Measurements from ENCODE around the gene CSGALNACT2.

The CSGALNACT2 gene

GRCh38 chr10:43113201-43114087 is 24.8 kb upstream of the CSGALNACT2 start:
- no peak for DNase-seq (ENCODE audit: low spot score)

DNA sequence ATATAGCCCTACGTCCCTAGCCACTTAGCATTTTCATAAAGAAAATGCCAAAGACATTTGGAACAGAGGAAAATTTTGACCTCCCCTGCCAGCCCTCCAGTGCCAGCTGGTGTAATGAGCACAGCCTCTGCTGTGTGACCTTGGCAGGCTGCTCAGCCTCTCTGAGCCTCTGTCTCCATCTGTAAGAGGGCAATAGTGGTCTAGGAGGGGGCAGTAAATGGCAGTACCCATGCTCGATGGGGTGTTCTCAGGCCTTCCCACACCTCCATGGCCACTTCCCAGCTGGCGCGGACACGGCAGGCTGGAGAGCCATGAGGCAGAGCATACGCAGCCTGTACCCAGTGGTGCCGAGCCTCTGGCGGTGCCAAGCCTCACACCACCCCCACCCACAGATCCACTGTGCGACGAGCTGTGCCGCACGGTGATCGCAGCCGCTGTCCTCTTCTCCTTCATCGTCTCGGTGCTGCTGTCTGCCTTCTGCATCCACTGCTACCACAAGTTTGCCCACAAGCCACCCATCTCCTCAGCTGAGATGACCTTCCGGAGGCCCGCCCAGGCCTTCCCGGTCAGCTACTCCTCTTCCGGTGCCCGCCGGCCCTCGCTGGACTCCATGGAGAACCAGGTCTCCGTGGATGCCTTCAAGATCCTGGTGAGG is 24.0 kb upstream of the CSGALNACT2 start:
- no peak for DNase-seq (ENCODE audit: low spot score)

DNA sequence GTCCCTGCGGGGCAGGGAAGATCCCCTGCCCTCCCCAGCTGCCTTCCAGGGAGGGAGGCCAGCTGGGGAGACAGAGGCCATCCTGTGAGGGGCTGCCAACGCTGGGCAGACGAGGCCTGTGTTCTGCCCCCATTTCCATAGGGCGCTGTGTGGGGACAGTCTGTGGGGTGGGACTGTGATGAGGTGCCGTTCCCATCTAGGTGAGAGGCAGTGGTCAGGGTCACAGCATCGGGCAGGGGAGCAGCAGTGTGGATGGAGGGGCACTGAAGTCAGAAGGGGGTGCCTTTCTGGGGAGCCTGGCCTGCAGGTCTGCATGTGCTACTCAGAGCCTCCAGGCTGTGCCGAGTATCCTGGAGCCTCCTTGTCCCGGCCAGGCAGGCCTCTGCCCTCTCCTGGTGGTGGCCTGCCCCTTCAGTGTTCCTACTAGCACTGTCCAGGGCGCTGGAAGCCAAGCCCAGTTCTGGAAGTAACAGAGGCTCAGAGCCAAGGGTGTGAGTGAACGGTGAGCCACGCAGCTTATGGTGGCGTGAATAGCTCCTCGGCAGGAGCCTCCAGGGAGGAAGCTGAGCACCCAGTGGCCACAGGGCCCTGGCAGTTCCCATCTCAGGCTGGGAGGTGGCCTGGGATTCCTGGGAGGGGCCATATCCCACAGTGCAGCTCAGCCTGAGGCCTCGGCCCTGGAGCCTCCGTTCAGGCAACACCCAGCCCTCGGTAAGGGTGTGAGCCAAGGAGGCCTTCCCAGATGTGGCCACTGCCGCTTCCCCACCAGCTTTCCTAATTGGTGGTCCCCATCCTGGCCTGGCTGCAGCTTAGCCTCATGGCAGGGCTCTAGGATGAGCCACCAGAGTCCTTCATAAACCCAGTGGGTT is 23.3 kb upstream of the CSGALNACT2 start:
- no peak for DNase-seq (ENCODE audit: low spot score)

DNA sequence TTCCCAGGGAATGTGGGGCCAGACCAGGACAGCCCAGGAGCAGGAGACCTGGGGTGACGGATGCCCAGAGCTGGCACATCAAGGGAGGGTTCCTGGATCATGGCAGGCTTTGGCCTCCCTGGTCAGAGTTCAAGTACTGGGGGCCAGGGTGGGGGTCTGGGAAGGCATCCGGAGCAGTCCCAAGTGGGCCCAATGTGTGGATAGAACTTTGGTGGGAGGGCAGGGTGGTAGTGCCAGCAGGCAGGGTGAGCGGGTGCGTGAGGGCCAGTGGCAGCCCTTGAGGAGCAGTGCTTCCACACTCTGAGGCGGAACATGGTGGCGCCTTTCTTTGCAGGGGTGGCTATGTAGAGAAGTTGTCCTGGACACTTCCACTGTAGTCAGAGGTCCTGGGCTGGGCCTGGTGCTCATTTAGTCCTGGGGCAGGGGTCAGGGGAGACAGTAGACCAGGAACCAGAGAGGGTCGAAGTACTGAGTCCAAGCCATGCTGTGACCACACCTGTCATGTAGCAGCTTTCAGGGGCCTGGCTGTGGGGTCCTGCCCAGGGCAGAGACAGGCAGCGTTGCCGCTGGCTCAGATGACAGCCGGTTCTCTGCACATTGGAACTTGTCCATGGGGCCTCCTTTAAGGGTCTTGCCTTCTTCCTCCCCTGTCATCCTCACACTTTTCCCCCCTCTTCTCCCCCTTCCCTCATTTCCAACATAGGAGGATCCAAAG is 22.2 kb upstream of the CSGALNACT2 start:
- DNase-seq (ENCODE audit: low spot score): no peak

DNA sequence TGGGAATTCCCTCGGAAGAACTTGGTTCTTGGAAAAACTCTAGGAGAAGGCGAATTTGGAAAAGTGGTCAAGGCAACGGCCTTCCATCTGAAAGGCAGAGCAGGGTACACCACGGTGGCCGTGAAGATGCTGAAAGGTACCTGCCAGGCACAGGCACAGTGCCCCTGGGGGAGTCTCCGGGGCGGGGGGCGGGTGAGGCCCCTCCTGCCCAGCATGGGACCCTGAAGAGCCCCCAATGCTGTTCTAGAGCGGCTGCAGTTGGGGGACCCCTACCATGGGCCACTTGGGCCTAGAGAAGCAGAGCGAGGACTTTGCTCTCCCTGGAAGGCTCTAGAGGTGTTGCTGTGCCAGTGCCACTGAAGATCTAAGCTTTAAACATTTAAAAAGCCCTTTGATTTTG is 21.6 kb upstream of the CSGALNACT2 start:
- DNase-seq (ENCODE audit: low spot score): no peak

DNA sequence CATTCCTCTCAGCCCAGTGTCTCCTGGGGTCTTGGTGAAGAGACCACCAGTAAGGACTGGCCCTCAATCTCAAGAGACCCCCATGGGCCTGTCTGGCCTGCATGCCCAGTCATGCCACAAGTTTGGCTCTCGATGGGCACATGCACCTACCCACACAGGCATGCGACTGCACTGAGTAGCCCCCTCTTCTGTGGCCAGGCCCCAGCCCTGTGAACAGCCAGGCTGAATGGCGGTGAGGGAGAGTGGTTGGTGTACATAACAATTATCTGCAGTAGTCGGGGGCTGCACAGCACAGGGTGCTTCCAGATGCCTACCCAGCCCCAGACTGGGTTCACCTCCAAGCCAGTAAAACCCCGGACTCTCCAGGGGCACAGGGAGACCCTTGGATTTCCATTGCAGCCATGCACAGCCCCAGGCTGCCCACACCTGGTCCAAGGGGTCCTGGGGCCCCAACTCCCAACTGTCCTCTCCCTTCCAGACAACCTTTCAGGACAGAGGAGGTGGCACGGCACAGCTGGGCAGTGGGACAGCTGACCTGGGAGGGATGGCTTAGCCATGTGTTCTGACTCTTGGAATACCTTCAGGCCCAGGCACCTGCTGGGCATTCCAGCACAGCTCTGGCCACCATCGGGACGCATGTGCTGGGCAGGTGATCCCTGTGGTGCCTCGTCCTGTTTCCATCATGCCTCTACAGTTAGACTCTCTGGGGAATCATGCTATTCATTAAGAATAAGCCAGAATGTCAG is 21.0 kb upstream of the CSGALNACT2 start:
- DNase-seq (ENCODE audit: low spot score): no peak

DNA sequence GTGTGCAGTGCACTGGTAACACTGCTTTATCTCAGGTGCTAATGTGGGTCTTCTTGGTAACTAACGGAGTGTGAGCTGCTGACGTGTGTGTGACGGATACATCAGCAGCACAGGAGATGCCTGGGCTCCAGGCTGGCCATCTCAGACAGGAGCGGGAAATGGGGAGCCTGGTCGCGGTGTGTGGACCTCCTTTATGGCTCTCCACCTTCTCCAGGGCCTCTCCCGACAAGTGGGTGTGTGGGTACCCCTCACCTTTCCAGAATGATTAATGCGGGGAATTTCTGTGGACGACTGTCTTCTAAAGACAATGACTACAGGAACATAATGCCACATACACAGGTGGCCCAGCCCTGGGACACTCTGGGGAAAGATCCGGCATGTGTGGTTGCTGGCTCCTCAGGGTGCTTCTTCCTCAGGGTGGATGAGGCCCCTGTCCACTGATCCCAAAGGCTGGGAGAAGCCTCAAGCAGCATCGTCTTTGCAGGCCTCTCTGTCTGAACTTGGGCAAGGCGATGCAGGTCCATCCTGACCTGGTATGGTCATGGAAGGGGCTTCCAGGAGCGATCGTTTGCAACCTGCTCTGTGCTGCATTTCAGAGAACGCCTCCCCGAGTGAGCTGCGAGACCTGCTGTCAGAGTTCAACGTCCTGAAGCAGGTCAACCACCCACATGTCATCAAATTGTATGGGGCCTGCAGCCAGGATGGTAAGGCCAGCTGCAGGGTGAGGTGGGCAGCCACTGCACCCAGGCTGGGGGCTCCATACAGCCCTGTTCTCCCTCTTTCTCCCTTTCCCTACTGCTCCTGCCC is 20.3 kb upstream of the CSGALNACT2 start:
- DNase-seq (ENCODE audit: low spot score): no peak

DNA sequence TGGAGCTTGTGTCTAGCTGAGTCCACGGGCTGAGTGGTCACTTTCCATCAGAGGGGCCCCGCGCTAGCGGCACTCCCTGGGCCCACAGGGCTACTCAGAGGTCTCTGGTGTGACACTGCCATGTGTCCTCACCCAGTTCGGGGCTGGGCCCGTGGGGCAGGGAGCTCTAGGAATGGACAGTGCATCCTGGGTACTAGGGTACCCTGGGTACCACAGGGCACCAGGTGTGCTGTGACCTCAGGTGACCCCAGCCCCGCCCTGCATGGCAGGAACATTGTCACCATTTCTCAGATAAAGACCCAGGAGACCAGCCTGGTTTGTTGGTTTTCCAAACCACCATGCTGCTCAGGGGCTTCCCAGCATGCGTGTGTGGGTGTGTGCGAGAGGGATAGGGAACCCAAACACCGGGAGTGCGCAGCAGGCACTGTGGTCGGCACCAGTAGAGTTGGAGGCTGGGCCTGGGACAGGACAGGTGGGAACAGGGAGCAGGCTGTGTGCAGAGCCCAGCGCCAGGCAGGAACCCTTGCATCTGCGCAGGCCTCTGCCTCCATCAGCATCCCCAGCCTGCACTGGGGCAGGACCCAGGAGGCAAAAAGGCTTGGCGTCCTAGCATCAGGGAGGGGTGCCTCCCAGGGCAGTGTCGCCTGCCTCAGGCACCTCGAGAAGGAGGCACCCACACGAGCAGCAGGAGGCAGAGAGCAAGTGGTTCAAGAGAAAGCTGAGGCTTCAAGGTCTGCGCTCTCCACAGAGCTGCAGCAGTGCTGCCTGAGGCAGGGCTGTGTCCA is 19.4 kb upstream of the CSGALNACT2 start:
- no peak for DNase-seq (ENCODE audit: low spot score)

DNA sequence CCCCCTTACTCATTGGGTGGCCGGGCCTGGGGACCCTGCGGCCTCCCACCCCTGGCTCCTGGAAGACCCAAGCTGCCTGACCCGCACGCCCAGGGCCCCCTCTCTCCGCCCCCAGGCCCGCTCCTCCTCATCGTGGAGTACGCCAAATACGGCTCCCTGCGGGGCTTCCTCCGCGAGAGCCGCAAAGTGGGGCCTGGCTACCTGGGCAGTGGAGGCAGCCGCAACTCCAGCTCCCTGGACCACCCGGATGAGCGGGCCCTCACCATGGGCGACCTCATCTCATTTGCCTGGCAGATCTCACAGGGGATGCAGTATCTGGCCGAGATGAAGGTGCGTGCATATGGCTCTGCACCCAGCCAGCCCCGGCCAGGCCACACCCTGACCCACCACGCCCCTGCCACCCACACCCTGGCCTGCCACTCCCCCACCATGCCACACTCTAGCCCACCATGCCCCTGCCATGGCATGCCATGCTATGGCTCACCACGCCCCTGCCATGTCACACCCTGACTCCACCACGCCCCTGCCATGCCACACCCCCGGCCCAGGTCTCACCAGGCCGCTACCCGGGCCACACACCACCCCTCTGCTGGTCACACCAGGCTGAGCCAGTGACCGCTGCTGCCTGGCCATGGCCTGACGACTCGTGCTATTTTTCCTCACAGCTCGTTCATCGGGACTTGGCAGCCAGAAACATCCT is 18.7 kb upstream of the CSGALNACT2 start:
- DNase-seq (ENCODE audit: low spot score): no peak

DNA sequence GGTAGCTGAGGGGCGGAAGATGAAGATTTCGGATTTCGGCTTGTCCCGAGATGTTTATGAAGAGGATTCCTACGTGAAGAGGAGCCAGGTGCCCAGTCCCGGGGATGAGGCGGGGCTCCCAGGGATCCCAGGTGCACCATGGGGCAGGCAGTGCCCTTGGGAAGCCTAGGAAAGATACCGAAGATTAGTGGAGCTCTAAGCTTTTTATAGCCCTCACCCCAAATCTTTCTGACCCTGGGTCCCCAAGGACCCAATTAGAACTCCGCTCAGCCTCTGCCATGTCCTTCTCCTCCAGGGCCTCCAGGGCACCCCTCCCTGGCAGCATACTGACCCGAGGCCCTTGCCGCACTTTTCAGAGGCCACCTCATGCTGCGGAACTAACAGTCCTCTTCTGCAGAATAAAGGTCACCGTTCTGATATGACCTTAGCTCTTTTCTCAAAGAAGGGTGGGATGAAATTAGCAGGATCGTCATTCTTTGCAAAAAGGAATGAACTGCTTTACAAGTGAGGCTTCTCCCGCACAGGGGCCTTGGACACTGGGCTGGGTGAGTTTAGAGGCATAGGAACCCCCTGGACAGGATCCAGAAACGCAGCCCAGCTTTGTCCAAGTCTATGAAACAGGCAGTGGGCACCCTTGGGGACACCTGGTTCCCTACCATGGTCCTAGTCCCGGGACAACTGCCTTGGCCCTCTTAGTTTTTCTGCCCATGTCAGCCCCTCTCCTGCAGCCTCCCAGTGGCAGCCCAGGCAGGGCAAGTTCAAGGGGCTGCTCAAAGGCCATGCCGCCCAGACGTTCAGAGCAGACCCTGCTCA is 17.9 kb upstream of the CSGALNACT2 start:
- DNase-seq (ENCODE audit: low spot score): no peak

DNA sequence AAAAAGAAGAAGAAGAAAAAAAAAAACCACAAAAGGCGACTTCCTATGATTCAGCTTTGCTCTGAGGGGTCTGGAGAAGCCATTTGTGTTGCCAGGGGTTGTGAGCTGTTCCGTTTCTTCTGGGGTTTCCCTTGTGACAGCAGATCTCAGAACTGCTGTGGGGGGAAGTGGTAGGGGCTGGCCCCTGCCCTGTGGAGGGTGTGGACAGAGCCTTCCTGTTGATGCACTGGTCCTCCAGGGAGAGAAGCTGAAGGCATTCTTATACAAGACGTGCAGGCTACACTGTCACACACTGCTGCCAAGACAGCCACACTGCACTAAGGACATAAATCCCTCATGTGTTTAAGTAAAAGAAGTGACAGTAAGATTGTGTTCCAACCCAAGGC is 17.3 kb upstream of the CSGALNACT2 start:
- DNase-seq (ENCODE audit: low spot score): no peak

DNA sequence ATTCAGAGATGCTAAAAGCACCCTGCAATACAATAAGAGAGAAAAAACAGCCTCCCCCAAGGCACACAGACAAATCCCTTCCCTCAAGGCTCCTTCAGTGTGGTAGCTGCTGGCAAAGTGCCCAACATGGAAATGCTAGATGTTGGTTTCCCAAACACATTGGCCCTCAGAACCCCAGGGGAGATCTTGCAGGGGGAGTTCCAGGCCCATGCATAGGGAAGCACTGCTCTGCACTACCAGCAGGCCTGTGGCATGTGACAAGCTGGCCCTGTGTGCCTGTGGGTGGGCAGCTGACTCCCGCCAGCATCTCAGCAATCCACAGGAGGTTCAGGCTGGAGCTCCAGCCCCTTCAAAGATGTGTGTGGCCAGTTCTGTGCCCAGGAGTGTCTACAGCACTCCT is 16.8 kb upstream of the CSGALNACT2 start:
- no peak for DNase-seq (ENCODE audit: low spot score)

GRCh38 chr10:43122096-43122495 is 16.1 kb upstream of the CSGALNACT2 start:
- DNase-seq (ENCODE audit: low spot score): no peak

DNA sequence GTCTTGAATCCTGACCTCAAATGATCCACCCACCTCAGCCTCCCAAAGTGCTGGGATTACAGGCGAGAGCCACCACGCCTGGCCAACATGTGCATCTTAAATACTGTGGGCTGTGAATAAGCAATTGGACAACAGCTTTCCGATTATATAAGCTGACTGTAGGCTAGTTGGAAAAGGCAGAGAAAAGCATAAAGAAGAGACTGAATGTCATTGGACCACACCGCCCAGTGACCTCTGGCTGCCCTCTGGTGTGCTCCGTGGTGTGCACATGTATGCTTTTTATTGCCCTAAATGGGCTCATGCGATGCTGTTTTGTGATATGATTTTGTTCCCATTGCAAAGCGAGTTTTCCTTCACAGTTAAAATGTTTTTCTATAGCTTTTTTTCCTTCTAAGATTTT is 15.4 kb upstream of the CSGALNACT2 start:
- DNase-seq (ENCODE audit: low spot score): no peak

DNA sequence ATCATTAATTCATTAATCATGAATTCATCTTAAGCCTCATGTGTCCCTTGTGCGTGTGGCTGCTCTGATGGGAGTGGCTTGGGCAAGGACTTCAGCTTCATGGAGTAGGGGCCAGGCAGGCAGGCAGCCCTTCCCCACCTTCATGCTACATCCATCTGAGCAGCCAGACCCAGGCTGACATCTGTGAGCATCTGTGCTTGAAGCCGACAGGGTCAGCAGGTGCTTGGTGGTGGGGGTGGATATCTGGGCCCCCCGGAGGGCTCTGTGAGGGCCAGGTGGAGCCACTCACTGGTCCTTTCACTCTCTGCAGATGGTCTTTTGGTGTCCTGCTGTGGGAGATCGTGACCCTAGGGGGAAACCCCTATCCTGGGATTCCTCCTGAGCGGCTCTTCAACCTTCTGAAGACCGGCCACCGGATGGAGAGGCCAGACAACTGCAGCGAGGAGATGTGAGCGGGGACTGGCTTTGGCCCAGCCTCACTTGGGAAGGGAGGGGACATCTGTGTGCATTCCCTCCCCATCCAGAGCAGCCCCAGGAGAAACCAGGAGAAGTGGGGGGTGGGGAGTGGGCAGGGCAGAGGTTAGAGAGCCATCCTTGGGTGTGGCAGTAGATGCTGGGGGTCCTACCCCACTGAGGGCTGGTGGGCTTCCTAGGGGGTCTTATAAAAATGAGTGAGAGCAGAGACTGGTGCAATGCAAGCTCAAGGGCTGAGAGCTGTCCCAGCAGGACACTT is 14.7 kb upstream of the CSGALNACT2 start:
- no peak for DNase-seq (ENCODE audit: low spot score)

- no peak for DNase-seq (ENCODE audit: low spot score)
Measured at GRCh38 chr10:43124094-43124521, 14.1 kb upstream of the CSGALNACT2 start.

DNA sequence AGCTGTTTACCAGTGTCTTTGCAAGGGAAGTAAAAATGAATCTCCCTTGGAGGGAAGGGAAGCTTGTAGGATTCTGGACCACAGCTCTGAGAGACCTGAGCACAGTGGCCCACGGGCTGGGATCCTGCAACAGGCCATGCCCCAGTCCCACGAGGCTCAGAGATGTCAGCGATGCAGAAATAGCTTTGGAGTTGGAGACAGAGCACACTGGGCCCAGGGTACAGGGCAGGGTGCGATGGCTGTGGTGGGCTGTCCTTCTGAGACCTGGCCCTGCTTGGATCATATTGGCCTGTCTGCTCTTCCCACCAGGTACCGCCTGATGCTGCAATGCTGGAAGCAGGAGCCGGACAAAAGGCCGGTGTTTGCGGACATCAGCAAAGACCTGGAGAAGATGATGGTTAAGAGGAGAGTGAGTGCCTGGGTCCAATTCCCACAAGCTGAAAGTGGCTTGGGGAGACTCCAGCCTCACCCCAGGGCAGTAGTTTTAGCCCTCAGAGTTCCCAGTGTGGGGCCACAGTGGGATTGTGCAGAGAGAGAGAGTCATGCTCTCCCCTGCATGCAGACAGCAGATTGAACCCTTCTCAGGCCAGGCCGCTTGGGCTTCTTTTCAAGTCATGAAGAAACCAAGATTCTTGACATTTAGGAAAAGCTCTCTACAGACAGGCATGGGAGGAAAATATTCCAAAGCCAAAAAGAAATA is 13.5 kb upstream of the CSGALNACT2 start:
- DNase-seq (ENCODE audit: low spot score): no peak
